ENCODE results near the gene ATF6.

The ATF6 gene

DNA sequence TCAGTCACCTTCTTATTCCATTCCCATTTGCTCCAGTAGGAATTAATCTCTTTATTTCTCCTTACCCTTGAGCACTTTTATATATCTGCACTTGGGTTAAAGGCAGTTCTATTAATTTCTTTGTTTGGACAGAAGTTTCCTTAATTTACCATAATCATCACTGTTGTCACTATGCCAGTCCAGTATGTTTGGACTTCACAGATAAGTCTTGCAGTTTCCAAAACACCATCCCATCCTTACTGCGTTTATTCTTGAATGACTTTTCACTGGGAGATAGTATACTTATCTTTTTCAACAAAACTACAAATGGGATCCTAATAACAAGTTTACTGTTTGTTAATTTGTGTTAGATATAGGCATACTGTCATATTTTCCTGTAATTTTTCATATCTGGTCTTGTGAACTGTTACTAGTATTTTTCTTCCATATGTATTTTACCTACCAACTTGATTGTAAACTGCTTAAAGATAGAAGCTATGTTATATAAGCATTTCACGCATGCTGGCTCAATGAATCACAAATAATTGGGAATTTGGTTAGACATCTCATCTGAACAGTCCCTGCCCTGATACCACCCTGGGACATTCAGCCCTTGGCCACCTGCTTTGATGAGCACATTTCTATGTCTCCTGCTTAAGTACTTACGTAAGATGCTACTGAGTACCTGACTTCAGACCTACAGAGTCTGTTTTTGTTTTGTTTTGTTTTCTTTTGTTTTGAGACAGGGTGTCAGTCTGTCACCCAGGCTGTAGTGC lies 179.4 kb downstream of the ATF6 start:
- no peak for DNase-seq

GRCh38 chr1:161946071-161946987 lies 180.2 kb downstream of the ATF6 start:
- DNase-seq = no peak

DNA sequence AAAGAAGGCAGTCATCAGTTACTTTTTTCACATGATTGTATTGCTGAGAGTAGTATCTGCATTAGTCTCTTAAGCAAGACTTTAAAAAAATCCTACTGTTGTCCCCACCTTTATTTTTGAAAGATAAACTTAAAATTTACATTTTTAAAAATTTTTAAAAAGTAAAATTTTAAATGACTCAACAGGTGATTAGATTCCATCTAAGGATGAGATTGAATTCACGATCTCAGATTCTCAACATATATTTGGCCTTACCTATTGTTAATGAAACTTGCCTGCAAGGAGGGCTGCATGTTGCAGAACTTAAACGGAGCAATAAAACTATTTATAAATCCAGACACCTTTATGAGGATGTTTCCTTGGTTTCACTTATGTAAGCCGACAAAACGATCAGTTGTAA lies 182.3 kb downstream of the ATF6 start:
- DNase-seq = no peak

DNA sequence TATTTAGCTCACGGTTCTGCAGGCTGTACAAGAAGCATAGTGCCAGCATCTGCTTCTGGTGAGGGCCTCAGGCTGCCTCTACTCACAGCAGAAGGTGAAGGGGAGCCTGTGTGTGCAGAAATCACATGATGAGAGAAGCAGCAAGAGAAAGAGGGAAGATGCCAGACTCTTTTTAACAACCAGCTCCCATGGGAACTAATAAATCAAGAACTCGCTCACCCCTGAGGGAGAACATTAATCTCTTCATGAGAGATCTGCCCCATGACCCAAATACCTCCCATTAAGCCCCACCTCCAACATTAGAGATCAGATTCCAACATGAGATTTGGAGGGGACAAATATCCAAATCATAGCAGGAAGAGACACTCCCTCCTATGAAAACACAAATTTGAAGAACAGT lies 183.4 kb downstream of the ATF6 start:
- DNase-seq = no peak

DNA sequence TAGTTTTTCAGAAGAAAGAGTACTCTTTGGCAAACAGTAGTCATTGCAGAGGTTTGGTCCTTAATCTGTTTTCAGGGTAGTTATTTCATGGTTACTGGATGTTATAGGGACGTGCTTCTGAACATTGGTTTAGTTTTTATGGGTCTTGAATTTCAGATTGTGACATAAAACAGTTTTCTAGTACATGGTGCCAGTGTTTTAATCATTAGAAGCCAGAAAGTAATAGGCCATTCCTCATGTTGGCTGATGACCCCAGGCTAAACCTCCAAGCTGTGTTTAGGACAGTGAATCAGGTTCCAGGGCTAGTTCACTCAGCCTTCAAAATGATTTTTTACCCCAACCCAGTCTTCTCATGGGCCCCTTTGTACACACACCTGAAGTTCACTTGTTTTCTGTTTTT lies 184.3 kb downstream of the ATF6 start:
- no peak for DNase-seq

GRCh38 chr1:161951646-161952045 lies 185.5 kb downstream of the ATF6 start:
- no peak for DNase-seq

GRCh38 chr1:161952607-161953172 lies 186.6 kb downstream of the ATF6 start:
- DNase-seq = no peak

GRCh38 chr1:161953256-161953920 lies 187.3 kb downstream of the ATF6 start:
- DNase-seq = no peak

- DNase-seq = peak; percentile 37
Measured at GRCh38 chr1:161954050-161954449, 187.9 kb downstream of the ATF6 start.

- DNase-seq = no peak
Measured at GRCh38 chr1:161954466-161954865, 188.3 kb downstream of the ATF6 start.

- no peak for DNase-seq
Measured at GRCh38 chr1:161955606-161956005, 189.5 kb downstream of the ATF6 start.

DNA sequence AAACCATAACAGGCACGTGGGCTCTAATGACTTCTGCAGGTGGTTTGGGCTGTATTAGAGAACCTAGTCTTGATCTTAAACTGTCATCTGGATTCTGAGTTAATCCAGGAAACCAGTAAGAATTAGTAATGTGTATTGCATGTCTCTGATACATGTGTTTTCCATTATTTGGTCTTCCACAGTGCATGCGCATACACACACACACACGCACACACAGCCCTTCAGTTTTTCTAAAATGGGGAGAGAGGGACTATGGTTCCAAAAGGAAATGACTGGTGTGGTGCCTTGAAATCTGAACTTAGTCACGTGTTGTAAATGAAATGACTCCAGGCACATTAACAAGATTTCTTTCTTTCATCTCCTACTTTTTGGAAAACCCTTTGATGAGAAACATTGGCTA lies 190.0 kb downstream of the ATF6 start:
- DNase-seq = no peak

- no peak for DNase-seq
Measured at GRCh38 chr1:161956930-161957329, 190.8 kb downstream of the ATF6 start.

- no peak for DNase-seq
Measured at GRCh38 chr1:161958425-161958824, 192.3 kb downstream of the ATF6 start.

GRCh38 chr1:161962091-161962887 lies 196.2 kb downstream of the ATF6 start:
- DNase-seq = no peak

DNA sequence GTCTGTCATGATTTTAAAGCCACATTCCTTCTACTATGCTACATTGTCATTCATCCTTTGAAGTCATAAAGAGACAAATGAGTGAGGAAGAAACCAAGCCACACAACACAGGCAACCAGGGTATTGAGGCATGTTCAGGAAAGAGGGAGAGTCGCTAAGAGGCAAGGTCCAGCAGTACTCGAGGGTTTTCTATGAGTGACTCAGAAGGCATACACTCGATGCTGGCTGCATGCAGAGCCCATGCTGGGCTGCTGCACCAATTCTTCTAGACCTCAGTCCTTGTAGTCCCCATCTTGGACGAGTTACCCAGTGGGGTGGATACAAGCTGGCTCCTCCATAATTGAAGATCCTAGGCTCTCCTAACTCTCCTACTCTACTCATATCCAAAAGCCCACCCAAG lies 199.9 kb downstream of the ATF6 start:
- no peak for DNase-seq

DNA sequence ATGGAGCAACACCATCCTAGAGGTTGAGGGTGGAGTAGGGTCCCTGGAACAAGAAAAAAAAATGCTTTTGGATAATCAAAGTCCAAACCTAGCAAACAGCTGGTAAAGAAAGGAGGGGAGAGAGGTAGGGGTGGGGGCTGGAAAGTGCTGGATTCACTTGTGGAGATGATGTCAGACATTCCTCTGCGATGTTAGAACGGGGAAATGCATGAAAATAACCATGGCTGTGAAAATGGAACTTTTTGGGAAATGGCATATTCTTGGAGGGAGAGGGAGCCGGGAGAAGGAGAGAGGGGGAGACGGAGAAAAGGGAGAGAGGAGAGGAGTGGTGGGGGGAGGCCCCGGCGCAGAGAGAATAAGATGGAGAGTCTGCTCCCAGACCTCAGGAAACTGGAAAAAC lies 203.9 kb downstream of the ATF6 start:
- no peak for DNase-seq

GRCh38 chr1:161970633-161971032 lies 204.5 kb downstream of the ATF6 start:
- DNase-seq = no peak

GRCh38 chr1:161972828-161973227 lies 206.7 kb downstream of the ATF6 start:
- no peak for DNase-seq

DNA sequence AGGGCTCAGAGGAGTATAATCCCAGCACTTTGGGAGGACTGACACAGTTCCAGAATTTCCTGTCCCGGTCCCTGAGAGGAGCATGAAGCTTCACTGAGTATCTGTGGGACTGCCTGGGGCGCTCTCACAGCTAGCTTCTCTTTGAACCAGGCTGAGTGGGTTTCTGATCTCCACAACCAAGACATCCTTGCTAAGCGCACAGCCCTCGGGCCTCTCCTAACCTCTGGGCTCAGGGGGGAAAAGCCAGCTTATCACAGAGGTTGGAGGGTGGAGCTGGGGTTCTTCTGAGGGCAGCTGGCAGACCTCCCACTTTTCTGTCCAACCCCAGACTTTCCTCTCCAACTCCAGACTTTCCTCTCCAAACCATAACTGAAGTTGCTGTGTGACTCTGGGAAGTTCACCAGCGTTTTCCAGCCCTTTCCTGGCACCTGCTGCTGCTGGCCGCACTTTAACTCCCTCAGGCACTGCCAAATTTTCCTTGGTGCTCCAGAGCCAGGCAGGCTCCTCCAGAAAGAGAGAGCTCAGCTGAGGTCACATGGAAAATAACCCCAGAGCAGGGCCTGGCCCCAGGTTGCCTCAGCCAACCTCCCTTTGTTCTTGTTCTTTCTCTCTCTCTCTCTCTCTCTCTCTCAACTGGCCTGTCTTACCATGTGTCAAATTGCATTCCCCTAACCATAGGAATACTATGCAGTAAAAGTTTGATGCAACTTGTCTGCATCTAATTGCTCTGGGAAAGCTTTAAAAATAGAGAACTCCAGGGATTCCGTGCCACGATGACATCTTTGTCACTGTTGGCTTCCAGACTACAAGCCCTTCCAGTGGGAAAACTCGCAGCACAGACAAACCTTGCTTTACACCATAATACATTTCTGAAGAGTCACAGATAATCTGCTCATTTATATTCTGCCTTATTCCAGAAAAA lies 208.1 kb downstream of the ATF6 start:
- DNase-seq = no peak
